NCI-H187 treated with DMSO at 0.1 percent for 48 hours (cell line): ENCODE data around the gene MYO3B.
"Not testable (repeated sequence)": the region's sequence is repeated elsewhere in the genome, so short reads cannot be mapped to it uniquely, and the experiment has no call there.

Experiments used
- DNase-seq: peaks from one replicate; lab custom pipeline; 2025; lab: John Stamatoyannopoulos, UW

Gene MYO3B

DNA sequence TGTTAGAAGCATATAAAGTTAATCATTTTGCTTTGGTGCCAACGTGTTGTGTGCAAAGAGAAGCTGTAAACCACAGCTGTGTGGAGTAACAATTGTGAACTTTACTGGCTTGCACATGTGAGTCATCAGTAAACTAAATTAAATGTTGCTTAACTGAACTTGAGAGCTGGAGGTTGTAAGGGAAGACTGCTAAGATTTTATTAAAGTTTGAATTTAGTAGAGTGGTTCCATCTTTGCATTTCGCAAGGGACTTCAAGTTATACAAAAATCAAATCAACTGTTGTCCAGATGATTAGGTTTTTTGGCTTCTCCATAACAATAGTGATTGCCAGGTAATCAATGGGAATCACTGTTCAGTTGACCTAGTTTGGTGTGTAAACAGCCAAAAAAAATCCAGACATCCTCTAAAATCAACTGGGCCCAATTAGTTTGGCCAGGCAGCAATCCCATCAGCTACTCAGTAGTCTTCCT lies 247.4 kb downstream of the MYO3B start:
- no peak for DNase-seq

DNA sequence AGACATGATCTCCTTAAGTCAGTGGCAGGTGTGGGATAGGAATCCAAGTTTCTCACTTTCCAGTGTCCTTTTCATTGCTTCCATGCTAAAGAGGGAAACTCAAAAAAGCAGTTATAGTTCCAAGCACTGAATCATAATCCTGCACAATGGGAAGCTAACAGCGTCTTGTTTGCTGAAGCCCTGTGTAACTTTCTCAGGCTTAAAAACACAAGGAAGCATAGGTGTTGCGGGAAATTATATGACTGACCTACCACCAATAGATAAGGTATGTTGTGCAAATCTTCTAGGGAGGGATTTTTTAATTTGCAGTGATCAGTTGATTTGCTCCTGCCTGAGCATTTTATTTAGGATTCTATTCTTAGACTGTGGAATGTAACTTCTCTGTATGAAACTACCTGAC lies 250.9 kb downstream of the MYO3B start:
- DNase-seq: no peak

DNA sequence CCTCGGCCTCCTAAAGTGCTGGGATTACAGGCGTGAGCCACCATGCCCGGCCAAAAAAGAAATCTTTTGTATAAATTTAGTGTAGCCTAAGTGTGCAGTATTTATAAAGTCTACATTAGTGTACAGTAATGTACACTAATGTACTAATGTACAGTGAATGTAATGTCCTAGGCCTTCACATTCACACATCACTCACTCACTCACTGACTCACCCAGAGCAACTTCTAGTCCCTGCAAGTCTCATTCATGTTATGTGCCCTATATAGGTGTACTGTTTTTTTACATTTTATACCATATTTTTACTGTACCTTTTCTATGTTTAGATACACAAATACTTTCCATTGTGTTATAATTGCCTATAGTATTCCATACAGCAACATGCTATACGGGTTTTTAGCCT lies 254.9 kb downstream of the MYO3B start:
- no peak for DNase-seq

DNA sequence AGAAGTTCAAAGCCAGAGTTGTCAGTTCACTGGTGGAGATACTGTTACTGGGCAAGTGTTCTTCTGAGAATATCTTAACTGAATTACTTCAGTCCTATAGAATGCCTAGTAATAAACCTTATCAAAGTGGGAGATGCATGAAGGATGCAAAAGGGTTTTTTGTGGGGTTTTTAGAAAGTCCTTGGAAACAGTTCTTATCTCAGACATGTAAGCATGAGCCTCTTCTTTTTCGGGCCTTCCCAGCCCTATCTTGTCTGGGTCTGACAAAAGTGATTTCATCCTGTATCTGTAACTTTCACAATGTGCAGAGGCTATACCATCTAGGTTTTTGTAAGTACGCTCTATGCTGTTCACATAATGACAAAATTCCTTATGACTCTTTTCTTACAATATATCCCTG lies 255.5 kb downstream of the MYO3B start:
- DNase-seq: no peak

DNA sequence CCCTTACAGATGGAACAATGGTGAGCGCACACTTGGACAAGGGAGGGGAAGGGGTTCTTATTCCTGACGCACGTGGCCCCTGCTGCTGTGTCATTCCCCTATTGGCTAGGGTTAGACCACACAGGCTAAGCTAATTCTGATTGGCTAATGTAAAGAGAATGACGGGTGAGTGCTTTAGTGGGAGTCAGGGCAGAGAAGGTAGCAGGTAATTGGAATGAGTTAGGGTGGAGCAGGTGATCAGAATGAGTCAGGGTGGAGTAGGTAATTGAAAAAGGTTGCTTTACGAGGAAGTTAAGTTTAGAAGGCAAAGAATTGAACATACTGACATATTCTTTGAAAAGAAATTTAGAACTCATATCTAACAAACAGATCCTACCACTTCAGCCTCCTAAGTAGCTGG lies 256.4 kb downstream of the MYO3B start:
- not testable (repeated sequence) for DNase-seq

DNA sequence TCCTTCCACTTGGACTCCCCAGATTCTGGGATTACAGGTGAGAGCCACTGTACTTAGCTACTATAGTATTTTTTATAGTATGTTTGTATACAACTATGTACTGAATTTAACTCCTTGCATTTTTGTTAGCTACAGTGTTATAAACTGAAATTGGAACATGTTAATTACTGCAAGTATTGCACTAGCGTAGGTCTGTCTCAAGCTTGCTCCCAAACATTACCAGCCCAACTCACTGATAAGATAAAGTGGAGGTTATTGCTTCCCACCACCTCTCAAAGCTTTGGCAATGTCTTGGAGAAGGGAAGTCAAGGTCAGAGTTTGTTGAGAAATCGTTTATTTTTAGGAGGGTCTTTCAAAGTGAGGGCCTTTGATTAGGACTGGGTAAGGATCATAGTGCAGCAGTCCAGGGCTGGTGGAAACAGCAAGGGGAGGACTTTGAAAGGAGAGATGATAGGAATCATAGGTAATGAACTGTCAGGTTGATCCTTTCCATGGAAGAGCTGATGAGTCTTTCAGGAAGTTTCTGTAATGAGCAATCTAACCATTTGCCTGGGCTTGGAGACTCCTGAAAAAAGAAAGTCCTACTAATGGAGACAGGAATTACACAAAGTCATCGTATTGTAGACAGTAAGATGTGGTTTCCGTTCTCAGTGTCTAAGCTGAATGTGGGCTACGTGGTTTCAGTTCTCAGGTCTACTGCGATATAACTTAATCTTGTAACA lies 257.1 kb downstream of the MYO3B start:
- no peak for DNase-seq

DNA sequence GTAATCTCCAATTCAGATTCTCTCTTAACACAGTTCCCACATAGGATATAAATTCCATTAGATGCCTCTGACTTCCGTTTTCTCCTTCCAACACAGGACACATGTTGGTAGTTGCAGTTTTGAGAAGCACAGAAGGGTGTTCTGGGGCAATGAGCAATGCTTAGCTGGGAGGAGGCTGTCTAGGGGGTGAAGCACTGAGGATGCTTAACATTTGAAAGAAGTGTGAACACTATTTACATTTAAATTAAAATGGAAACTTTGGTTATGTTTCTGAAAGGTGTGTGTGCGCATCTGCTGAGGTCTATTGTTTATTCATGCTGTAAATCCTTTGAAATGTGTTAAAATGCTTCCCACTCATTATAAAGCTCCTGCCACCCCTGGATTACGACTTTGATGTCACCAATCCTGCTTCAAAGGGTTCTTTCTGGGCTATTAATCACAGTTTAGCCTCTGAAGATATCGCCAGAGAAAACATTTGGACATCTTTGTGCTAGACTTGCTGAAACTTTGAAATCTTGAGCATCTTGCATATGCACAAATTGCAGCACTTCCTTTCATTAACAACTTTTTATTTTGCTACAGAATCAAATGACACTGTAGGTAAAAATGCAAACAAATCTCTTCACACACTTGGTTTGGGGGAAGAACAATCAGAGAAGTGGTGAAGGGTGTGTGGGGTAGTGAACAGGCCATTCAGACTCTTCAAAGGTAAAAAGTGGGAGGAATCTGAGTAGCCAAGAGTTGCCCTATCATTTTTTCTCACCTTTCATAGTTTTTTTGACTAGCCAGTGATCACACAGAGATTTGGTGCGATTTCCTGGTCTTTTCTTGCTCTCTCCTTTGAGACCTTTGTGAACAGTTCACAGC lies 258.4 kb downstream of the MYO3B start:
- DNase-seq: no peak

DNA sequence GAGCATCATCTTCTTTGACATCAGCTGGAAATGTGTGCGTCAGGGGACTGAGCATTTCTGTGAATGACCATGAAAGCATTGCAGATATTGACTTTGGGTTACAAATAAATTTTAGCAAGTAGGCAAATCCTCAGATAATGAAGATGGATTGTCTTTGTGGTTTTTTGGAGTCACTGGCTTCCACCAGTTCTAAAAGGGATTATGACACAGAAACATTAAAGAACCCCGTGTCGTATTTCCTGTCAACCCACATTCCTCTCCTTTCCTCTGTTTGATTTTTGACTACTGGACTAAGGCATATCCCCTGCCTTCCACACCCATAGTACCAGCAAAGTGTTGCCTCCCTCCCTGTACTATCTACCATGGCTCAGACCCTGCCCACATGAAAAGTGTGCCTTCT lies 268.1 kb downstream of the MYO3B start:
- no peak for DNase-seq

DNA sequence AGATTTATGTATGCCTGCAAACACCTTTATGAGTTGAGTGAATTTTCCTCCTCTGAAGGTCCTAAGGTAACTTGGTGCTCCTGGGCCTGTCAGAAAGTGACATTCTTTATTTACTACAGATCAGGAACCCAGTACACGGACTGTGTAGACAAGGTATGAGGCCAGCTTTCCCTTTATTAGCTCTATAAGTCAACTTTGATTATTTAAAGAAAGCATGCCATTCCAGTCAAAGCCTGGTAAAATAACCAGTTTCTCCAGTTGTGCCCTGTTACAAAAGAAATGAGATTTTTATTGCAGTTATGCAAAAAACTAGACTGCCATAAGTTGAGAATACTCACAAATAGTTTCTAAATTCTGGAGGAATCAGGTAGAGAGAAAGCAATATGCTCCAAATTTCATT lies 271.1 kb downstream of the MYO3B start:
- no peak for DNase-seq

DNA sequence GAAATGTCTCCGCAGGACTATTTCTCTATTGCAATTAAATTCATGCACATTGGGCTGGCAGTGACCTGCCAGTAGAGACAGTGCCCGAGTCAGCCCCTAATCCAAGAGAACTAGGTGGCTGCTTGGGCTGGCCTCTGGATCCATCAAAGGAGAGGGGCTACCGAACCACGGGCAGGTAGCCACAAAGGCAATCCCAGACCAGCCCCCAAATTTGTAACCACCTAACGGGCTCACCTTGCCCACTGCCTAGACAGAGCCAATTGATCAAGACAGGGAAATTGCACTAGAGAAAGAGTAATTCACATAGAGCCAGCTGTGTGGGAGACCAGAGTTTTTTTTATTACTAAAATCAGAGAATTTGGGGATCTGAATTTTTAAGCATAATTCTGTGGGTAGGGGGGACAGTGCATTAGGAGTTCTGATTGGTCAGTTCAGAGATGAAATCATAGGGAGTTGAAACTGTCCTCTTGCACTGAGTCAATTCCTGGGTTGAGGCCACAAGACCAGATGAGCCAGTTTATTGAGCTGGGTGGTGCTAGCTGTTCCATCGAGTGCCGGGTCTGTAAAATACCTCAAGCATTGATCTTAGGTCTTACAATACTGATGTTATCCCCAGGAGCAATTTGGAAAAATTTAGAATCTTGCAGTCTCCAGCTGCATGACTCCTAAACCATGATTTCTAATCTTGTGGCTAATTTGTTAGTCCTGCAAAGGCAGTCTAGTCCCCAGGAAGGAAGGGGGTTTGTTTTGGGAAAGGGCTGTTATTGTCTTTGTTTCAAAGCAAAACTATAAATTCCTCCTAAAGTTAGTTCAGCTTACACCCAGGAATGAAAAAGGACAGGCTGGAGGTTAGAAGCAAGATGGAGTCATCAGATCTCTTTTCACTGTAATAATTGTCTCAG lies 276.8 kb downstream of the MYO3B start:
- no peak for DNase-seq

DNA sequence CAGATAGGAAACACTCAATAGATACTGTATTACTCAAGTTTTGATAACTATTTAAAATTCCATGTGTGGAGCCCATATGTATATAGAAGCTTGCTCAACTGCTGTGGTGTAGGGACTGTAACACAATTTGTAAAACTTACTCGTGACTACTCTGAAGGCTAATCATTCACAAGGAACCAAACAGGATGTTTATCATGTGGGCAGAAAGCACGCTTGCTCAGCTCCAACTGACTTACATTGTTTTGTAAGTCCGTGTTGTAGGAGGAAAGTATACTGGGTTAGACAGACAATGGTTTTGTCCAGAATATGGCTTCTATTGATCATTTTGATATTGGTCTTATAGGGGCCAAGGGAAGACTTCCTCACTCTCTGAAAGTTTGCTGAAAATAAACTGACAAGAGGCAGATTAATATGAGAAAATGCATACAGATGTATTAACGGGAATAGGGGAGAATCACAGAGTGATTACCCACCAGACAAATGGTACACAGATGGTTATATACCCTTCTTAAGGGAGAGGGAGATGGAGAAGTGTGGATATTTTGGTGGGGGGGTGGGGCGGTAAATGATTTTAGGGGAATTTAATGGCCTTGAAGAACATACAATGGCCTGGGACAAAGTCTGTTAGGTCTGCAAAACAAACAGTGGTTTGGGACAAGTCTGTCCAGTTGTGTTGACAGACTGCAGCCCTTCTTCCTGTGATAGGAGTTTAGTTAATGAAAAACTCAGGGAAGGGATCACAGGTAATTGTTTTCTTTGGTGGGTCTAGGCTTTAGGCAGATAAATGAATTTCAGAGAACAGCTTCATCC lies 277.9 kb downstream of the MYO3B start:
- no peak for DNase-seq

DNA sequence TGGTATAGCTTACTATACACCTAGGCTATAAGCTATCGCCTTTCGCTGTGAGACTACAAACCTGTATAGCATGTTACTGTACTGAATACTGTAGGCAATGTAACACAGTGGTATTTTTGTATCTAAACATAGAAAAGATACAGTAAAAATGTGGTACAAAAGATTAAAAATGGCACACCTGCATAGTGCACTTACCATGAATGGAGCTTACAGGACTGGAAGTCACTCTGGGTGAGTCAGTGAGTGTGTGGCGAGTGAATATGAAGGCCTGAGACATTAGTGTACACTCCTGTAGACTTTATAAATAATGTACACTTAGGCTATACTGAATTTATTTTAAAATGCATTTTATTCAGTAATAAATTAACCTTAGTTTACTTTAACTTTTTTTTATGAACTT lies 279.0 kb downstream of the MYO3B start:
- no peak for DNase-seq

DNA sequence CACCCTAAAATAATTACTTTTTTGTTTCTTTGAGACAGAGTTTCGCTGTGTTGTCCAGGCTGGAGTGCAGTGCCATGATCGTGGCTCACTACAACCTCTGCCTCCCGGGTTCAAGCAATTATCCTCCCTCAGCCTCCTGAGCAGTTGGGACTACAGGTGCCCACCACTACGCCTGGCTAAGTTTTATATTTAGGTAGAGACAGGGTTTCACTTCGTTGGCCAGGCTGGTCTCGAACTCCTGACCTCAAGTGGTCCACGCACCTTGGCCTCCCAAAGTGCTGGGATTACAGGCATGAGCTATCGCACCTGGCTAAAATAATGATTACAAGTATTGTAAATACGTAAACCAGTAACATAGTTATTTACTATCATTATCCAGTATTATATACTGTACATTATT lies 279.8 kb downstream of the MYO3B start:
- no peak for DNase-seq

DNA sequence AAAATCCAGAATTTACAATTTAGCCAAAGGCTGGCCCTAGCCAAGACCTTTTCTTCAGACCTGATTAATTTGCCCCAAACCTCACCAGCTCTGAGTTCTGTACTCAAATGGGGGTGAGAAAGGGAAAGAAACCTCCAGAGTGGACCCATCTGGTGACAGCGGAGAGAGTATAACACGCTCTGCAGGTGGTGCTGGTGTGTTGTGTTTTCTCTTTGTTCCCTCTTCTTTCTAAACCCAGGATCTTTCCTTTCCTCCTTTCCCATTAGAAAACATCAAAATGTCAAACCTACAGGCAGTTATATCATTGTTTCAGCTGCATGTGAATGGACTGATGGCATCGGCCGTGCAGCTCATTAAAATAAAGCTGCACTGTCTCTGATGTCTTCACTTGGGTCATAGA lies 283.9 kb downstream of the MYO3B start:
- no peak for DNase-seq

DNA sequence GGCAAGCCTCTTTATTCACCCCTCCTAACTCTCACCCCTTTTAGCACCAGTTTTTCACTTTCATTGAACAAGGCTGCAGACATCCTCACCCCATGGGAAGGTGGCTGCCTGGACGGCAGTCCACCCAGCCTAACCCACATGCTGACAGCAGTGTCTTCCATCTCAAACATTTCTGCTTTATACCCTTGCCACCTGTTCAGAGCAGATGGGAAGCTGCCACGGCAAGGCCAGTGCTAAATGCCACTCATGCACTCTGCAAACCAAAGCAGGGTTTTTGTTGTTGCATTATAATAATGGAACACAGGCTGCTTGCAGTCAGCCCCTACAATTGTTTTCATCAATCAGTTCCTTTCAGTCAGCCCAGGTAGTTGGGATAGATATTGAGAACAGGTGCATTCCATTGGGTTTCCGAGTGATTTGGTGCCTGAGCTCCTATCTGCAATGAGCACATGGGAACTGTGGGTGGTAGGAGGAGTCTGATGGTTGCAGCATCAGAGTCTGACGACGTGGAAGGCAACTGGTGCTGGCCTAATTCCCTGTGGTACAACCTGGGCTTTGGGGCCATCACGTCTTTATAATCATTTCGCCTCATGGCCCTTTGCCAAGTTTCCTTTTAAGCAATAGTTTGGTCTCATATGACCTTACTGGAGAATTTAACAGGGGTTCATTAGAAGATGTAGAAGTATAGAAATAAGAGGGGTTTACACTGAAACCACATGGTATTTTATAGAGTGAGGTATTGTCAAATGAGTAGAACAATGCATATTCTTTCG lies 284.7 kb downstream of the MYO3B start:
- DNase-seq: no peak

DNA sequence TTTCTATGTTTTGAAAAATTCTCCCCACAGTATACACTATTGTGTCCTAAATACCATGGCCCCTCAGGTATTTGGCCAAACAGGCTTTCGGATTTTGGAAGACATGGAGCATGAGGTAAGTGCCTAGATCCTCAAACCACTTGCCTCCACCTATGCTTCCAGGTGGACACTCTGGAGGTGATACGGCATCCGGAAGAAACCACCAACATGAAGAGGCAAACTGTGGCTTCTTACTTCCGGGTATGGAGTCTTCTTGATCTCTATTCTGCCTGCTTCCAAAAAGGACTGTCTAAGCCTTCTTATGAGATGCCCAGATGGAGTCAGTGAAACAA lies 285.2 kb downstream of the MYO3B start:
- DNase-seq: no peak

DNA sequence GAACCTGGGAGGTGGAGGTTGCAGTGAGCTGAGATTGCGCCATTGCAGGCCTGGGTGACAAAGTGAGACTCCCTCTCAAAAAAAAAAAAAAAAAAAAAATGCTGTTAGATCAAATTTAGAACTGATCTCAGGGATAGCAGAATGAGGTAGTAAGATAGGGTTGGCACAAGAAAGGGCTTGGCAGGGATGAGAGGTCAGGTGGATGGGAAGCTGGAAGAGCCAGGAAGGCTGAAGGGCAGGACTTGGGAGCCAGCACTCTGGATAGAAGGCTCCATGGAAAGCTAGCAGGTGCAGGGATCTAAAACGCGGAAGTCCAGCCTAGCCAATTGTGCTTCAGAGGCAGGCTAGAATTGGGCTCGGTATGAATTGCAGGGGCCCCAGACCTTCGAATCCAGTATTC lies 286.3 kb downstream of the MYO3B start:
- no peak for DNase-seq

DNA sequence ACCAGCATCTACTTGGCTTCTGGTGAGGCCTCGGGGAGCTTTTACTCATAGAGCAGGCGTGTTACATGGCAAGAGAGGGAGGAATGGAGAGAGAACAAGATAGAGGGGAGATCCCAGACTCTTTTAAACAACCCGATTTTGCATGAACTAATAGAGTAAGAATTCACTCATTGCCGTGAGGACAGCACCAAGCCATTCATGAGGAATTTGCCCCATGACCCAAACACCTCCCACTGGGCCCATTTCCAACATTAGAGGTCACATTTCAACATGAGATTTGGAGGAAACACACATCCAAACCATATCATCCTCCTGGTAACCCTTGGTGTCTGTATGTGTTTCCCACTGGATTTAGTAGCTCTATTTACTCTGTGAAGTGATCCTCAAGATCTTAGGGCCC lies 287.3 kb downstream of the MYO3B start:
- DNase-seq: no peak

DNA sequence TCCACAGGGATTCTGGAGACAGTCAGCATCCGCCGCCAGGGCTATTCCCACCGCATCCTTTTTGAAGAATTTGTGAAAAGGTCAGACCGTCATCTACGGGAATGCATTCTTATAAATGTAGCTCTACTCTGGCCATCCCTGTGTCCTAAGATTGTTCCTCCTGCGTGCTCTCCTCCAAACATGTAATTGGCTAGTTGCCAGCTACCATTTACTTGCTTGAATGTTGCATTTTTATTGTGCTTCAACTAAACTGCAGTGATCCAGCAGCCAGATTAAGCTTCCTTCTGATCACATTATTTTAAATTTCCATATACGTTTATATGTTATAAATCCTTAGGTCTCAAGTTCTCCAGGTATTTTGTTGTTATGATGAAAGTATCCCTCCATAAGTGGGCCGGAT lies 288.7 kb downstream of the MYO3B start:
- DNase-seq: no peak

DNA sequence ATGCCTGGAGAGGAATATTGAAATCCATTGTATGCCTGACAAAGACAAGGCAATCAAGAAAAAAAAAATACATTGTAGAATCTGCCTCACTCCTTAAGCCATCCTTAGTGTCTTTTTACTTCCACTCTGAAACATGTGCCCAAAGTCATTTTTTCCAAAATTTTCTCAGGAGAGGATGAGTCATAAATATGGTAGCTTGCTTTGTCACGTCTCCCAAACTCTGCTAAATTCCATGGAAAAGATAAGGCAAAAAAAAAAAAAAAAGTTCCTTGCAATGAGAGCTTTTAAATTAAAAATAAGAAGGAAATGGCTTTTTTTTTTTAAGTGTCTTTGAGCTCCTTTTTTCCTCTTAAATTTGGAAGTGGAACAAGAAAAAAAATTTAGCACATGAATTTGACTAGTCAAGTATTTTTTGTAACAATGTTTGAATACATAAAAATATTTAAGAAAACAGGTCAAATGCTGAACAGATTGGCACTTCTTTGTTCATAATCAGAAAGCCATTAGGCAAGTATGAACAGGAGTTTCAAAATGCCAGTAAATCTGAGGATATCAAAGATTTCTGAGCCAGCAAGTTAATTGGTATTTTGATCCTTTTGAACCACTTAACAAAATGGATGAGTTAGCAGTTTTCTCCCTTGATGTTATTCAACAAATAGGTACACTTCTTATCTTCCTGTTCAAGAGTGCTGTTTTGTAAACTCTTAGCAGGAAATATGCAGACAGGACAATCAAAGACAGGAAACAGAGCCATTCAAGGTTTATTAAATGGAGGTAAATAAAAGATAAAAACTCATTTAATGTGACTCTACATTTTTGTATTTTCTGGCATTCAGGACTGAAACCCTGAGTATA lies 289.8 kb downstream of the MYO3B start:
- no peak for DNase-seq
